Tibial nerve (tissue), 4 donors: ENCODE data around the gene LRRC49. TPM values are rescaled to one million over a fixed set of nuclear protein-coding genes. Genes with fewer than 3 reads are reported as not detected.

Source experiments
- DNase-seq, 2 donors: peaks; one replicate each; pipeline ENCODE4 v3.0.0-alpha.2; 2019; ENCODE audit warnings: low spot score in 2 of 2
- H3K27ac ChIP-seq, 4 donors: fragments of 200-600 bp; sonication (generic) in 3 of 4; one replicate each; pipeline ENCODE4 v1.5.1; 2017 to 2019; ENCODE audit warnings: mild to moderate bottlenecking in 1 of 4
- H3K27me3 ChIP-seq, 2 donors: fragments of 200-600 bp; sonication (generic) in 1 of 2; one replicate each; pipeline versions ENCODE4 v1.5.1 to v1.6.0; 2017 to 2019
- H3K36me3 ChIP-seq, 3 donors: fragments of 200-600 bp; sonication (generic); one replicate each; pipeline ENCODE4 v1.5.1; 2018 to 2019
- H3K4me1 ChIP-seq, 4 donors: fragments of 200-600 bp; sonication (generic) in 3 of 4; one replicate each; pipeline ENCODE4 v1.5.1; 2017 to 2019
- H3K4me3 ChIP-seq, 4 donors: fragments of 200-600 bp; sonication (generic) in 3 of 4; one replicate each; pipeline ENCODE4 v1.5.1; 2017 to 2019; ENCODE audit warnings: mild to moderate bottlenecking in 1 of 4, moderate library complexity in 1 of 4
- H3K9me3 ChIP-seq, 4 donors: fragments of 200-600 bp; sonication (generic) in 3 of 4; one replicate each; pipeline ENCODE4 v1.5.1; 2017 to 2019
- CTCF ChIP-seq, 5 experiments: fragments of 200-600 bp in 3 of 5; fragments of 450-650 bp in 2 of 5; sonication (generic) in 3 of 5; IDR thresholded peaks; one replicate each; pipeline ENCODE4 v1.5.1; 2016 to 2019; ENCODE audit warnings: antibody characterized with exemption in 5 of 5, mild to moderate bottlenecking in 3 of 5, moderate library complexity in 2 of 5
- EP300 ChIP-seq, 2 donors: sonication (generic); formaldehyde crosslinking; IDR thresholded peaks; one replicate each; pipeline ENCODE4 v1.6.1; 2017; ENCODE audit warnings: antibody characterized with exemption in 2 of 2, mild to moderate bottlenecking in 1 of 2
- POLR2A ChIP-seq, 2 donors: fragments of 450-650 bp; IDR thresholded peaks; one replicate each; pipeline ENCODE4 v1.6.1; 2017; ENCODE audit warnings: antibody characterized with exemption in 2 of 2, mild to moderate bottlenecking in 2 of 2, moderate library complexity in 2 of 2
- WGBS, 2 donors: methylation state at CpG; one replicate each; pipeline ENCODE4 v1.1.5; 2018; 5-methylcytosine and 5-hydroxymethylcytosine counted together
- total RNA-seq, 4 donors: library from RNA; depleted of rRNA; stranded (reverse); fragments of >200 nt; gene quantifications; one replicate each; pipeline ENCODE4 v1.1.0, GENCODE V29; 2016

The LRRC49 gene
- total RNA-seq, 4 donors from 2014 or later = 8.8 to 11.1 (median 9.5) TPM

DNA sequence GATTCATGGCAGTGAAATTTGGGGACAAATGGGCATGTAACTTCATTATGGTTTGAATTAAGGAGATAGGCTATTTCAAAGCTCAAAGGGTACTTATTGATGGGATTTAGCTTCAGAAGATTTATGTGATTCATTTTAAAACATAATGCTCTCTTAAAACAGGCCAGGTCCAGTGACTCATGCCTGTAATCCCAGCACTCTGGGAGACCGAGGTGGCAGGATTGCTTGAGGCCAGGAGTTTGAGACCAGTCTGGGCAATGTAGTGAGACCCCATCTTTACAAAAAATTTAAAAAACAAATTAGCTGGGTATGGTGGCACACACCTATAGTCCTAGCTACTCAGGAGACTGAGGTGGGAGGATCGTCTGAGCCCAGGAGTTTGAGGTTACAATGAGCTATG lies 11.8 kb upstream of the LRRC49 start:
- no peaks in the 10 kb centered on the region for H3K9me3 ChIP-seq
- no peak for DNase-seq
- H3K4me3 ChIP-seq = no peak overlapping the region
- TF ChIP-seq POLR2A (IDR thresholded peaks at IDR 0.05) = no peak
- TF ChIP-seq CTCF (IDR thresholded peaks at IDR 0.05) = no peak
- no peak for TF ChIP-seq EP300 (IDR thresholded peaks at IDR 0.05)
- WGBS, 2 donors = 89% methylated on average over 2 of the region's 2 CpGs
- peaks cover 0 to 9% (median 0%) of the 10 kb centered on the region in 3 donors for H3K36me3 ChIP-seq
- H3K27ac ChIP-seq = no peak overlapping the region
- H3K4me1 ChIP-seq = no peaks in the 10 kb centered on the region
- H3K27me3 ChIP-seq = no peaks in the 10 kb centered on the region

GRCh38 chr15:70882361-70882760 lies 10.3 kb upstream of the LRRC49 start:
- Histone ChIP-seq H3K27me3 (no peaks in the 10 kb centered on the region), H3K4me1 (no peaks in the 10 kb centered on the region), H3K36me3 (peaks cover 0 to 9% (median 0%) of the 10 kb centered on the region in 3 donors), H3K4me3 (no peak overlapping the region), H3K9me3 (no peaks in the 10 kb centered on the region), H3K27ac (no peak overlapping the region)
- WGBS, 2 donors = 83 to 86% methylated on average over 2 of the region's 2 CpGs
- TF ChIP-seq CTCF (IDR thresholded peaks at IDR 0.05) (no peak), EP300 (IDR thresholded peaks at IDR 0.05) (no peak), POLR2A (IDR thresholded peaks at IDR 0.05) (no peak)
- no peak for DNase-seq

GRCh38 chr15:70892912-70893560 lies 410 bp downstream of the LRRC49 start:
- Histone ChIP-seq H3K4me3 (peak overlapping the region; percentile 64 to 85 (median 80)), H3K9me3 (no peaks in the 10 kb centered on the region), H3K27ac (peak overlapping the region; percentile 52 to 92 (median 82)), H3K36me3 (peaks cover 0 to 17% (median 0%) of the 10 kb centered on the region in 3 donors), H3K4me1 (peaks cover 0 to 22% (median 6%) of the 10 kb centered on the region in 4 donors), H3K27me3 (no peaks in the 10 kb centered on the region)
- WGBS, 2 donors = 5% methylated on average over 10 of the region's 10 CpGs
- DNase-seq = no peak
- TF ChIP-seq EP300 (IDR thresholded peaks at IDR 0.05) = no peak
- TF ChIP-seq CTCF (IDR thresholded peaks at IDR 0.05) = peak in 4 of 5 experiments; percentile 21 to 48 (median 40)
- no peak for TF ChIP-seq POLR2A (IDR thresholded peaks at IDR 0.05)

DNA sequence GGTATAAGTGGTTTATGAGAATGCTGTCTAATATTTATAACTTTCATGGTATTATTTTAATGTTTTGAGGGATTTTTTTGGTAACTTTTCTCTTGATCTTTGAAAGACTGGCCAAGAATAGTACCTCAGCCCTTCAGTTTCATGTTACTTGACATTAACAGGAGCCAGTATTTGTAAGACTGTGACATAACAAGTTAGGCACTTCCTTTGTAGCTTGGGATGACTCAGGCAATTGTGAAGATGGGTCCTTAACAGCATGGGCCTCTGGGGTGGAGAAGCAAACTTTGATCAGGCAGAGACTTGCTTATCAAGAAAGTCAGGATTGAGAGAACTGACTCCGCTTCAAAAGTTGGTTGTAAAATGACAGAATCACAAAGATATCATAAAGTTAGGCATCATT lies 9.5 kb downstream of the LRRC49 start:
- Histone ChIP-seq H3K36me3 (peaks cover 0 to 54% (median 0%) of the 10 kb centered on the region in 3 donors), H3K4me1 (no peaks in the 10 kb centered on the region), H3K4me3 (no peak overlapping the region), H3K27ac (no peak overlapping the region), H3K27me3 (no peaks in the 10 kb centered on the region), H3K9me3 (peaks cover 0 to under 1% (median 0%) of the 10 kb centered on the region in 4 donors)
- DNase-seq = no peak
- 100% methylated on average over 1 of the region's 1 CpG for WGBS, 2 donors
- TF ChIP-seq EP300 (IDR thresholded peaks at IDR 0.05) (no peak), CTCF (IDR thresholded peaks at IDR 0.05) (no peak), POLR2A (IDR thresholded peaks at IDR 0.05) (no peak)

GRCh38 chr15:70906842-70907241 lies 14.2 kb downstream of the LRRC49 start:
- H3K4me3 ChIP-seq = no peak overlapping the region
- peaks cover 0 to 13% (median 4%) of the 10 kb centered on the region in 4 donors for H3K9me3 ChIP-seq
- DNase-seq = no peak
- H3K27me3 ChIP-seq = no peaks in the 10 kb centered on the region
- no peak overlapping the region for H3K27ac ChIP-seq
- H3K36me3 ChIP-seq = peaks cover 0 to 50% (median 4%) of the 10 kb centered on the region in 3 donors
- H3K4me1 ChIP-seq = no peaks in the 10 kb centered on the region
- TF ChIP-seq EP300 (IDR thresholded peaks at IDR 0.05) (no peak), POLR2A (IDR thresholded peaks at IDR 0.05) (no peak), CTCF (IDR thresholded peaks at IDR 0.05) (no peak)
